Measurements from ENCODE around the gene ITGAE. TPM values are rescaled to one million over a fixed set of nuclear protein-coding genes. Genes with fewer than 3 reads are reported as not detected.
"Not testable (repeated sequence)": the region's sequence is repeated elsewhere in the genome, so short reads cannot be mapped to it uniquely, and the experiment has no call there.

Gene ITGAE, protein sequence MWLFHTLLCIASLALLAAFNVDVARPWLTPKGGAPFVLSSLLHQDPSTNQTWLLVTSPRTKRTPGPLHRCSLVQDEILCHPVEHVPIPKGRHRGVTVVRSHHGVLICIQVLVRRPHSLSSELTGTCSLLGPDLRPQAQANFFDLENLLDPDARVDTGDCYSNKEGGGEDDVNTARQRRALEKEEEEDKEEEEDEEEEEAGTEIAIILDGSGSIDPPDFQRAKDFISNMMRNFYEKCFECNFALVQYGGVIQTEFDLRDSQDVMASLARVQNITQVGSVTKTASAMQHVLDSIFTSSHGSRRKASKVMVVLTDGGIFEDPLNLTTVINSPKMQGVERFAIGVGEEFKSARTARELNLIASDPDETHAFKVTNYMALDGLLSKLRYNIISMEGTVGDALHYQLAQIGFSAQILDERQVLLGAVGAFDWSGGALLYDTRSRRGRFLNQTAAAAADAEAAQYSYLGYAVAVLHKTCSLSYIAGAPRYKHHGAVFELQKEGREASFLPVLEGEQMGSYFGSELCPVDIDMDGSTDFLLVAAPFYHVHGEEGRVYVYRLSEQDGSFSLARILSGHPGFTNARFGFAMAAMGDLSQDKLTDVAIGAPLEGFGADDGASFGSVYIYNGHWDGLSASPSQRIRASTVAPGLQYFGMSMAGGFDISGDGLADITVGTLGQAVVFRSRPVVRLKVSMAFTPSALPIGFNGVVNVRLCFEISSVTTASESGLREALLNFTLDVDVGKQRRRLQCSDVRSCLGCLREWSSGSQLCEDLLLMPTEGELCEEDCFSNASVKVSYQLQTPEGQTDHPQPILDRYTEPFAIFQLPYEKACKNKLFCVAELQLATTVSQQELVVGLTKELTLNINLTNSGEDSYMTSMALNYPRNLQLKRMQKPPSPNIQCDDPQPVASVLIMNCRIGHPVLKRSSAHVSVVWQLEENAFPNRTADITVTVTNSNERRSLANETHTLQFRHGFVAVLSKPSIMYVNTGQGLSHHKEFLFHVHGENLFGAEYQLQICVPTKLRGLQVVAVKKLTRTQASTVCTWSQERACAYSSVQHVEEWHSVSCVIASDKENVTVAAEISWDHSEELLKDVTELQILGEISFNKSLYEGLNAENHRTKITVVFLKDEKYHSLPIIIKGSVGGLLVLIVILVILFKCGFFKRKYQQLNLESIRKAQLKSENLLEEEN
- 15.3 TPM for total RNA-seq

DNA sequence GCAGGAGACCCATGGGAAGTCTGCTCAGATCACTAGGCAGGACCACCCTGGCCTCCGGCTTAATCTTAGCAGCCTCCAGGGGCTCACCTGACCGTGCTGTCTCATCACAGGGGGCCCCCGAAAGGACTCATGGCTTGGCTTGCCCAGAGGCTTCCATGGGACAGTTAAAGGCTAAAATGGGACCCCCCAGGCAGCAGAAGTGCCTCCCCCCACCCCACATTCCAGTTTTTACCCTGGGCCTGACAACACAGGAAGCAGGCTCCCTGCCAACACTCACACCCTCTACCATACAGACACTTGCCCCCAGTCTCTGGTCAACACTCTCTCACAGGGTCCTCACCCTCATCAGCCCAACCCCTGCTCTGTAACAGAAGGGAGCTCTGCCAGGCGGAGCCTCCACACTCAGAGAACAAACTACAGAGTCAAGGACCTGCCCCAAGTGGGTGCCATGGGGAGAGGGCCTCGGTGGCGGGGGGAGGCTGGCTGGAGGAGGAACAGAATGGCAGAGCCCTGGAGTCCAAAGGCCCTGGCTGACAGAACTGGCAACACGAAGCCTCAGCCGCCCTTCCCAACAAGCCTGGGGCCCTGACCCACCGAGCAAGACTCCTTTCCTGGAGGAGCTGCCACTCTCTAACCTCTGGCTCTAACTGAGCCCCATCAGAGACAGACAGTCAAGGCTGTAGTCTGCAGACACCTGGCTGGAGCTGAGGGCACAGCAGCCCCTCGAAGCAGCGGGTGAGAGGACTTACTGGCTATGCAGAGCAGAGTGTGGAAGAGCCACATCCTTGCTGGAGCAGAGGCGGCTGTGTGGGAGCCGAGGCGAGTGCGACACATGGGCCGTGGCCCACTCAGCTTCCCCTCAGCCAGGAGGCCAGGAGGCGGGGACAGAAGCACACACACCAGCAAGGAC lies at the start of gene ITGAE:
Gene ITGAE (minus strand): TSS at position 827 of the 910 bp plus-strand sequence. CDS start 44 bp downstream, at position 783.
- DNase-seq, result no peak

DNA sequence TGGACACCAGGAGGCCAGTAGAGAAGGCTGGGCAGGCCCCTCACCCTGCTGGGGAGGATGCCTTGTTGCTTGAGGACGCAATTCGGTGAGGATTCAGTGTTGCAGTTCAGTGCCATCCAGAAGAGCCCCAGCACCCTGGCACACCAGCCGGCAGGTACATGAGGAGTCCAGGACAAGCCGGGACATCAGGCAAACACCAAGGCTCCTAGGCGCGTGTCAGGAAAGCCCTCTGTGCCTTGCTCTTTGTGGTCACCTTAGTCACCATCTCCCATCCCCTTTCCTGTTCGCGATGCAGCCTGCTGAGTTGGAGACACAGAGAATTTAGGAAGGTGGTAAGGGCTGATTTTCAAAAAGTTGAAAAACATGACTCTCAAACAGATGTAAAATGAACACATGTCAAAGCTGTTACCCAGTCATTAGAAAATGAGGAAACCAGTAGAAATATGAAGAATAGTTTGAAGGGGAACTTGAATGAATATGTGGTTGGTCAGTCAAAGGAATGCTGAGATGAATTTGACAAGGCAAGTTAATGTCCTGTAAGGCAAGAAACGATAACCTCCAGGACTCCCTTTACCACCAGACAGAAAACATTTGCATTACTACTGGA lies 47.3 kb upstream of the ITGAE start:
- DNase-seq, result no peak

DNA sequence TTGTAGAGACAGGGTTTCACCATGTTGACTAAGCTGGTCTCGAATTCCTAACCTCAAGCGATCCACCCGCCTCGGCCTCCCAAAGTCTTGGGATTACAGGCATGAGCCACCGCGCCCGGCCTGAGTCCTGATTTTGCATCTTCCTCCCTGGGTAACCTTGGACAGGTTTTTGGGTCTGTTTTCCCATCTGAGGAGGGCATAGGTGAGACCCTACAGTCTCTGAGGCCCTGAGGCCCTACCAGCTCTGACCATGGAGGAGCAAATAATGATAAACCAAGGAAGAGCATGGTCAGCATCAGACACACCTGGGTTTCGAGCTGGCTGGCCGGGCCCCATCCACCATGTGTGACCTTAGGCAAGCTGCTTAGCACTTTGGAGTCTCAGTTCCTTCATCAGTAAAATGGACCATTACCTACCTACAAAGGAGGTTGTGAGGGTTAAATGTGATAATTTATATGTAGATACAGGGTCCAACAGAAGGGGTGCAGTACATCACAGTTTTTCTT lies 46.2 kb upstream of the ITGAE start:
- no peak for DNase-seq

DNA sequence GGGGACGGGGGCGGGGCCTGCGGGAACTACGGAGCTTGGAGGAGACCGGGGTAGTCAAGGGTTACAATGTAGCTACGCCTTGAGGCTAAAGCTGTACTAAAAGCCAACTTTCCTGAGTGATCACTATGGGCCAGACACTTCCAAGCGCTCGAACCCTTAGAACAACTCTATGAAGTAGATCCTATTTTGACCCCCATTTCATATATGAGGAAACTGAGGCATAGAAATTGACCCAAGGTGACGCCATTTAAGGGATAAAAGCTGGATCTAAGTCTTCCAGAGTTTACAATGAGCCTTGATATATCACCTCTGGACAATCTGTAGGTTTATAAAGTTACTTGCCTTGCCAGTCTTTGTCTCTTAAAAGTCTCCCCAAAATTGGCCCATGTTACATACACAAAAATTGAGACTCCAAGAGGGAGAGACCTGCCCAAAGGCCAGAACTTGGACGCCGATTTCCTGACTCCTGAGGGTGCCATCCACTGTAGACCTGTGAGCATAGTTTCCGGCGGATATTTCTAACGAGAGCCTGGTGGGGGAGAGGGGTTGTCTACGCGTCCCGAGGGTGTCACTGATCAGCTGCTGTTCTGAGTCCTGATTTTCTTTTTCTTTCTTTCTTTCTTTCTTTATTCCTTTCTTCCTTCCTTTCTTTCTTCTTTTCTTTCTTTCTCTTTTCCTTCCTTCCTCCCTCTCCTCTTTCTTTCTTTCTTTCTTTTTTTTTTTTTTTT lies 45.6 kb upstream of the ITGAE start:
- no peak for DNase-seq

DNA sequence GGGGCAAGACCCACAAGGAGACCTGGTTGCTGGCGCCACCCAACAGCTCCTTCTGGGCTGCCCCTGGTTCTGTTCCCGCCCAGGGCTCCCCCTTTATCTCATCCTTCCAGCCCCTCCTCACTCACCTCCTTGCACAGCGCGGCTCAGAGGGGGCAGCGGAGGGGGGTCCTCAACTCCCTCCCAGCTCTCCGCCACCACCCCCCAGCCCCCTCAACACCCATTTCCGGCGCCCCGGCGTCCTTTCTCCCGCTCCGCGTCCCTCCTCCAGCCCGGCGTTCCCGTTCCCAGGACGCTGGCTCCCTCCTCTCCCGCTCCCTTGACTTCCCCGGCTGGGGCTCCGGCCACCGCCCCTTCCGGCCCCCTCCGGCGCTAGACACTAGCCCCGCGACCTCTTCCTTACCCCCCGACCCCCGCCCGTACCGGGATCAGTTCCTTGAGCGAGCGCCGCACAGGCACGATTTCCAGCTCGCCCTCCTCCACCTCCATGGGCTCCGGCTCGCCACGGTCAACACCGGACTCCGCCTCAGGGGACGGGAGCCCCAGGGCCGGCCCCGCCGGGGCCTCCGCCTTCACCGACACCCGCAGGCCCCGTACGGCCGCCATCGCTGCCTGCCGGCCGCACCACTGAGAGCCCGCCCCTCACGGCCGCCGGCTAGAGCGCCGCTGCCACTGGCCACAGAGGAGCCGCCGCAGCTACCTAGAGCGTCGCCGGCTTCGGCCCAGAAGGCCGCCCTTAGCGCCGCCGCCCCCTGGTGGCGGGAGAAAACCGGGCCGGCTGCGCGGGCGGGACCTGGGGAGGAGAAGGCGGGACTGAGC lies 44.8 kb upstream of the ITGAE start, which contains the start of gene NCBP3:
Gene NCBP3 (minus strand): TSS at position 626 of the 816 bp plus-strand sequence. CDS start 23 bp downstream, at position 603.
- peak; percentile 97 for DNase-seq

DNA sequence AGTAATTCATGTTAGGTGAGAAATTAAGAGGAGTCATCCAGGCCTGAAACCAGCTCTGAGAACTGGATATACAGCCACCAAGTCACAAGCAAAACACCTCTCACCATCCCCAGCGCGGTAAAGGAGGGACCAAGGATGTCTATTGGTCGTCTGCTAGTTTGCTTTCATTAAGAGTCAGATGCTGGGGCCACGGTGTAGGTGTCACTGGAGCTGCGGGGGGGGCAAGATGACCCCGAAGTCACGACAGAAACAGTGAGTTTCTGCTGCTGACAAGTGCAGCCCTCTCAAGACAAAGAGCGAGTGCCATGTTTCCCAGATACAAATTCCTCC lies 44.3 kb upstream of the ITGAE start:
- no peak for DNase-seq

DNA sequence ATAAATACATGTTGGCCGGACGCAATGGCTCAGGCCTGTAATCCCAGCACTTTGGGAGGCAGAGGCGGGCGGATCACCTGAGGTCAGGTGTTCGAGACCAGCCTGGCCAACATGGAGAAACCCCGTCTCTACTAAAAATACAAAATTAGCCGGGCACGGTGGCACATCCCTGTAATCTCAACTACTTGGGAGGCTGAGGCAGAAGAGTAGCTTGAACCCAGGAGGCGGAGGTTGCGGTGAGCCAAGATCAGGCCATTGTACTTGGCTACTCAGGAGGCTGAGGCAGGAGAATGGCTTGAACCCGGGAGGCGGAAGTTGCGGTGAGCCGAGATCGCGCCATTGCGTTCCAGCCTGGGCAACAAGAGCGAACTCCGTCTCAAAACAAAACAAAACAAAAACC lies 43.6 kb upstream of the ITGAE start:
- not testable (repeated sequence) for DNase-seq

DNA sequence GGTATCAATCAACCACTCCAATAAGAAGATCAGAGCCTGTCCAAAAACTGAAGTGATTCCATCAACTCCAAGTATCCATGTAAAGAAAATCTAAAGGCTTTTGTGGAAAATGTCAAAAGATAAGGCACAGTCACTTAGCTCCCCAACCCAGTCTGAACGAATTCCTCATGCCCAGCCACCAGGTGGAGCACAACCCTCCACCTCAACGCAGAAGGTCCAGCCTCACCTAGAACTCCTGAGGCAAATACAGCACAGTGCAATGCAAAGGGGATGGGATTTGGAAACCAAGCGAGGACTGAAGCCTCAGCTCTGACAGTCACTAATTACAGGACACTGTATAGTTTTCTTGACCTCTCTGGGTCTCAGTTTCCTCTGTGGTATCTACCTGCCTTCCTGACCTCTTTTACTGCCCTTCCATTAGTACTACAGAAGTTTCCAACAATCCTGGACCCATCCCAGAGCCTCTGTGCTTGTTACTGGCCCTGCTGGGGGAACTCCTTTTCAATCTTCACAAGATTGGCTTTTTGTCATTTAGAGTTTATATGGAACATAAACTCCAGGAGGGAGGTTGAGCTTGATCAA lies 43.0 kb upstream of the ITGAE start:
- no peak for DNase-seq

DNA sequence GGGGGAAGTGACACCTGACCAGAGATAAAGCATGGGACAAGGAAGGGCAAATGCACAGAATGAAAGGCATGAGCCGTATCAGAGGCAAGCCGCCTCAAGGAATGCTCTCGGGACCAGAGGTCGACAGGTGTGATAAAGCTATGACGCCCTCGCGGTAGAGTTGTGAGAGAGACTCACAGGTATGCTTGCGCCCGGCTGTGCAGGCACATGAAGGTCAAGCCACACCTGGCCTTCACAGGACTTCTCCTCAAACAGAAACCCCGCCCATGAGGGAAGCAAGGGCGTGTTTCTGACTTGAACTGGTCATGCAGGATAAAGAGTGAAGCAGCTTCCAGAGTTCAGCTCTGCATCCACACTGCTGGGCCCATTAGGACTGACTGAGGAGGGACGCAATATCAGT lies 37.2 kb upstream of the ITGAE start:
- DNase-seq, result no peak

DNA sequence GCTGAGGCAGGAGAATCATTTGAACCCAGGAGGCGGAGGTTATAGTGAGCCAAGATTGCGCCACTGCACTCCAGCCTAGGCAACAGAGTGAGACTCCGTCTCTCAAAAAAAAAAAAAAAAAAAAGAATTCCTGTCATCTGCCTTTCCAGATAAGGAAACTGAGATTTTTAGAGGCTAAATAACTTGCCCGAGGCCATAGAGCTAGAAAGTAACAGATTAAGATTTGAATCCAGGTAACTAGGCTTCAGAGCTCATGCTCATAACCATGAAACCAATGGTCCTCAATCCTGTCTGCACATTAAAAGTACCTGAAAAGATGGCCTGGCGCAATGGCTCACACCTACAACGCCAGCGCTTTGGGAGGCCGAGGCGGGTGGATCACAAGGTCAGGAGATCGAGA lies 35.6 kb upstream of the ITGAE start:
- no peak for DNase-seq

DNA sequence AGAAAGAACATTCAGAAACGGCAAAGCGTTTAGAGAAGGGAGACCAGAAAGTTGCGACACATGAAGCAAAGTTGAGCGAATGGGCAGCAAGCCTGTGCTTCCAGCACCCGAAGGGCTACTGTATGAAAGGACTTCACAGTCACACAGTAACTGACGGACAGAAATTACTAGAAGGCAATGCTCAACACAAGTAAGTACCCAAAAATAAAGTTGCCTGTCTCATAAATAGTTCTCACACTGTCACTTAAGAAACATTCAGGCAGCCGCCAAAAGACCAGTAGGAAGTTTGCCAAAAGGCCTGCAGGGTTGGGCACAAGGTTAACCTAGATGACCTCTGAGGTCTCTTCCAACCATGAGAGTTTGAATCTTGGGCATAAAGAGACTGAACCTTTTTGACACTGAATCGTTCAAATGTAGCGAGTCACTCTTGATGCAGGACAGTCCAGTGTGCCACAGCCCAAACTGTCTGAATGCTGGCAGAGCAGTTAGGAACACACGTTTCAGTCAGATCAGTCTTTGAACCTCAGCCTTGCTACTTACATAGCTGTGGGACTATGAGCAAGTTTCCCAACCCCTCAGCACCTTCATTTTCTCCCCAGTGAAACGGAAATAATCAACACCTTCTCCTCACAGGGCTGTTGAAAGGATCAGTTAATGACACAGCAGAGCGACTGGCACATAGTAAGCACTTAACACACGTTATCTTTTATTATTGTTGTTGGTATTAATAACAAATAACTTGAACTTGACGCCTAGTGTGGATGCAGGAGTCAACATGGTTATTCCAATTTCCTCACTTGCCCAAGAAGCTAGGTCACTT lies 34.6 kb upstream of the ITGAE start:
- no peak for DNase-seq

DNA sequence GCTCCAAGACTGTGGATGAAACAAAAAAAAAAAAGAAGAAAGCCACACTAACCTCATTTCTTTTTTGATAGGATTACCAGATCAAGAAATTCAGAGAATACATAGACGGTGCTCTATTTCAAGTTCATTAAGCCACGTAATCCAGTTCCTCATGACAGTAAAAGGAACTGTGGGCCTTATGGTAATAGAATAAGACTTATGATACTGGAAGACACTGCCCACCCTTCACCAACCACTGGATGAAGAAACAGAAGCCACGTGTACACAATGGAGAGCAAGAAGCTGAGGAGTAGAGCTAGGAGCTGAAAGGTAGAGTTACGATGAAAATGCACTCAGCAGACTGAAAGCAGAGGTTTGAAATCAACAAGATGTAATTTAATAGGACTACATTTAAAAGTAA lies 33.8 kb upstream of the ITGAE start:
- DNase-seq, result no peak

DNA sequence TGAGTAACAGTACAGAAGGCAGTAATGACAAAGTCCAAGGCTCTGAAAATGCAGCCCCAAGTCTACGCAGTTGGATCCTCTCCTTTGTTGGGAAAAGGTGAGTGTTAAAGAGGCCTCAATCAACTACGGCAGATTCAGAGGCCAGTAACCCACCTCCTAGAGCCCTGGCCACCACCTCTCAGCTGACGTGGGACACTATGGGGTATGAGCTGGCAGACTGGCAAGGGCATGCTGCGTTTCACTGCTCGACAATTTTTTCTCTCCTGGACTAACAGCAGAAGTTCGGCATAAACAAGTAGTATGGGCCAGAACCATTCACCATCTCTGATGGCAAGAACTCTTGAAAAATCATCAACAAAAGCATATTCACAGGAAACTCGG lies 27.9 kb upstream of the ITGAE start:
- DNase-seq, result no peak

DNA sequence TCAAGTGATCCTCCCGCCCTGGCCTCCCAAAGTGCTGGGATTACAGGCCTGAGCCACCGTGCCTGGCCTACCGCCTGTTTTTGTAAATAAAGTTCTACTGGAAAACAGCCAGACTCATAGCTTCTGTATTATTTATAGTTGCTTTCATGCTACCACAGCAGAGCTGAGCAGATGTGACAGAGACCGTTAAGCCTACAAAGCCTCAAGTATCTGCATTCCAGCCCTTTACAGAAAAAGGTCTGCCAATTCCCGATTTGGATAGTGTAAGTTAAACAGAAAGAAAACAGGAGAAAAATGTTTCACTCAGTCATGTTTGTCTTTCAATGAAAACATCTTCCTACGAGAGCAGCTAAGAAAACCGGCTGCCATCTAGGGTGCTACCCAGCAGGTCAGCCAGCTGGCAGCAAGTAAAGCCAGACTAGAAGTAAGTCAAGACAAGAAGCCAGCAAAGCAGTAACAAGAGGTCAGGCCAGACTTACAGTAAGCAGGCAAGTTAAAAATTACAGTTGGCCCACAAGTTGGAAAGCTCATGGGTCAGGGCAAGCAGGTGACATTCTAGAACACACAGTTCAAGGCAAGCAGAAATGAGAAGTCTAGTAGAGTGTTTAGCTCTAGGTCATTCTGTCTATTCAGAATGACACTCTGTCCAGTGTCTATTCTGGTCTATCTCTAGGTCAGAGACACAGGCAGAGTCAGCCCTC lies 27.3 kb upstream of the ITGAE start:
- DNase-seq, result peak; percentile 56

DNA sequence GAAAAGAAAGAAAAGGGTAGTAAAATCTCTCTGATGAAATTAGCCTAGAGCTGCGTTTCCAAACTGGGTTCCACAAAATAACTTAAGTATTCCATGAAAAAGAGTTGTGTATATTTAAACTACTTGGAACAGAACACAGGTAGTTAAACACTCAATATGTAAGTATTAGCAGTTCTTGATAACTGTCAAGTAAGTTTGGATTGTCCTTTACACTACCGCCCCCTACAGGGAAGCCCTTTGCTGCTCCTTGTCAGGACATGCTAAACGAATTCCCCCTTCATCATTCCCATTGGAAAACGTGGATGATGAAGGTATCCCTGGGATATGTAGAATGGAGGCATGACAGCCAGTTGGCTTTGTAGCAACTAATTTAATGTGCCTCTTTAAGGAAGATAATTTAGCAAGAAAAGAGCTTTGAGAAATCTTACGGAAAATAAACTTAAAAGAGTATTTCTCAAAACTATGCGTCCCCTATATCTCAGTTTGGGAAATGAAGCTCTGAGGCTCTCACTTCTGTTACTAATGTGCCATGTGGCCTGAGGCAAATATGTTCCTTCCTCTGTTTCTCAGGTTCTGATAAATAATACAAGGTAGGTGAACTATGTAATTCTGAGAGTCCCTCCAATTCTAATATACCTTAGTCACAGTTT lies 26.3 kb upstream of the ITGAE start:
- peak; percentile 65 for DNase-seq

DNA sequence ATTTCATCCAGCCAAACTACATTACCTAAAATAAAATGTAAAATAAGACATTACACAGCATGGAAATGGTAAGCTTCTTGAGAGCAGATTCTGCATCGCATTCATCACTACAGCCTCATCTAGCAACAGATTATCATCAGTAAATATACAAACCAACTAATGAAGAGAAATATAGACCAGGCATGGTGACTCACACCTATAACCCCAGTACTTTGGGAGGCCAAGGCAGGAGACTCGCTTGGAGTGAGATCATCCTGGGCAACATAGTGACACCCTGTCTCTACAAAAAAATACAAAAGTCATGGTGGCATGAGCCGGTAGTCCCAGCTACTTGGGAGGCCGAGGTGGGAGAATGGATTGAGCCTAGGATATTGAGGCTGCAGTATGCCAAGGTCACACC lies 25.2 kb upstream of the ITGAE start:
- no peak for DNase-seq

DNA sequence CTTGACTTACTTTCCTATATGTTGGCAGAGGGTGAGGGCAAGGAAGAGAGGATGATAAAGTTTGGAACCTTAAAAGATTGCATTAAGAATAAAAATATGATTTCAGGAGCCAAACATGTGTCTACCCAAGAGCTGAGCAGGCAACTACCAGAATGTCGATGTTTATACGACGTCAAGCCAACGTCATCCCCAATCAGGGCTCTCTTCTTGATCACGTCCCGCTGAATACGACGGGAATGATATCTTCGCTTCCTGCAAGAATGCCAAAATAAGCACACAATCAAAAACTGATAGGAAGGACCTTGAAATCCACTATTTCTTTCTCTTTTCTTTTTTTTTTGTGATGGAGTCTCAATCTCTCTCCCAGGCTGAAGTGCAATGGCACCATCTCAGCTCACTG lies 20.1 kb upstream of the ITGAE start:
- no peak for DNase-seq

Measured in tongue (tissue), 2 donors.